Right lobe of liver (tissue), 6 donors: Measurements from ENCODE around the gene NAA15. TPM values are rescaled to one million over a fixed set of nuclear protein-coding genes. Genes with fewer than 3 reads are reported as not detected.
"Not testable (repeated sequence)": the region's sequence is repeated elsewhere in the genome, so short reads cannot be mapped to it uniquely, and the experiment has no call there.

Experiments
- ATAC-seq, 4 donors: fragments of 200-7000 bp; cut with Tn5 transposase; one replicate each; pipeline ENCODE4 v1.9.1; 2020; ENCODE audit warnings: mild to moderate bottlenecking in 4 of 4, moderate library complexity in 4 of 4
- DNase-seq, 3 donors: peaks; one replicate each; pipeline ENCODE4 v3.0.0-alpha.2; 2020
- H3K27ac ChIP-seq, 3 donors: fragments of 200-600 bp; one replicate each; pipeline ENCODE4 v1.8.0; 2022
- H3K27me3 ChIP-seq, 2 donors: fragments of 200-600 bp; one replicate each; pipeline ENCODE4 v1.8.0; 2022
- H3K36me3 ChIP-seq, 4 donors: fragments of 200-600 bp; sonication (generic) in 1 of 4; one replicate each; pipeline versions ENCODE4 v1.5.1 to v1.8.0; 2017 to 2022; ENCODE audit warnings: control low read depth in 1 of 4
- H3K4me1 ChIP-seq, 4 donors: fragments of 200-600 bp; sonication (generic) in 1 of 4; one replicate each; pipeline versions ENCODE4 v1.5.1 to v1.8.0; 2017 to 2022; ENCODE audit warnings: control low read depth in 1 of 4
- H3K4me3 ChIP-seq, 3 donors: fragments of 200-600 bp; one replicate each; pipeline ENCODE4 v1.8.0; 2022
- H3K9me3 ChIP-seq, 4 donors: fragments of 200-600 bp; sonication (generic) in 1 of 4; one replicate each; pipeline versions ENCODE4 v1.5.1 to v1.8.0; 2017 to 2022; ENCODE audit warnings: control low read depth in 1 of 4
- CTCF ChIP-seq, 4 donors: fragments of 200-600 bp in 3 of 4; fragments of 450-650 bp in 1 of 4; IDR thresholded peaks; one replicate each; pipeline versions ENCODE4 v1.5.1 to v1.8.0; 2016 to 2022; ENCODE audit warnings: antibody characterized with exemption in 4 of 4, mild to moderate bottlenecking in 2 of 4
- POLR2A ChIP-seq: fragments of 450-650 bp; IDR thresholded peaks from one replicate; pipeline ENCODE4 v1.6.1; 2017; ENCODE audit warnings: antibody characterized with exemption, mild to moderate bottlenecking
- WGBS: methylation state at CpG from one replicate; pipeline ENCODE4 v1.1.6; 2018; ENCODE audit warnings: low coverage, low lambda C conversion rate; ENCODE audit not compliant: insufficient coverage; ENCODE audit errors: missing lambda C conversion rate; 5-methylcytosine and 5-hydroxymethylcytosine counted together
- intact Hi-C, 2 donors: fragments of 100-400 bp; cut with DNase I; formaldehyde crosslinking; loops; one replicate each; pipeline versions ENCODE4 v1.11.2 to v1.14.1; 2022
- total RNA-seq, 6 experiments: library from RNA; depleted of rRNA in 2 of 6; stranded (reverse); fragments of >200 nt in 2 of 6; fragmentation: NEBNext Ultra II Directional in 3 of 6; extraction: Animal tissue kit (Norgen Biotek cat#: 25700) in 3 of 6; gene quantifications; one replicate each; pipeline versions ENCODE4 v1.1.0 to v1.2.4, GENCODE V29; 2016 to 2023
- donor health status: DM: no; HTN: yes; CAD: no.
- donor health status: DM: no; HTN: no; CAD: no.
- donor health status: DM: no; HTN: no; CAD: no.
- donor health status: DM: no; HTN: yes; CAD: no.
- donor health status: DM: no; HTN: yes; CAD: no.

NAA15 gene
- total RNA-seq, 6 experiments from 2014 or later = 13.3 to 19.8 (median 16.5) TPM

DNA sequence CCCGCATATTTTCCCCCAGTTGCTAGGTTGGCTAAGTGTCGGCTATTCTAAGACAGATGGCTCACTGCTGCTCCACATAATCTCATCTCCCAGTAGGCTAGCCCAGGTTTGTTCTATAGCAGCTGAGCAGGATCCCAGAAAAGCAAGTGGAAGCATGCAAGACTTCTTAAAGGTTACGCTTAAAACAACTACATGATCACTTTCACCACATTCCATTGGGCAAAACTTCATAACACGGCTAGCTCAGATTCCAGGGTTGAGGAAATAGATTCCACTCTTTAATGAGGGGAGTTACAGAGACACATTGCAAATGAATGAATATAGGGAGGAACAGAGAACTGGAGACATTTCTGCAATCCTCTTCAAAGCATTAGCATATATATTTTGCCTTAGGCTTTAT is 139.7 kb downstream of the NAA15 start:
- WGBS = 93% methylated on average over 4 of the region's 4 CpGs
- no peak for ATAC-seq
- no peak for TF ChIP-seq CTCF (IDR thresholded peaks at IDR 0.05)
- no peak for TF ChIP-seq POLR2A

DNA sequence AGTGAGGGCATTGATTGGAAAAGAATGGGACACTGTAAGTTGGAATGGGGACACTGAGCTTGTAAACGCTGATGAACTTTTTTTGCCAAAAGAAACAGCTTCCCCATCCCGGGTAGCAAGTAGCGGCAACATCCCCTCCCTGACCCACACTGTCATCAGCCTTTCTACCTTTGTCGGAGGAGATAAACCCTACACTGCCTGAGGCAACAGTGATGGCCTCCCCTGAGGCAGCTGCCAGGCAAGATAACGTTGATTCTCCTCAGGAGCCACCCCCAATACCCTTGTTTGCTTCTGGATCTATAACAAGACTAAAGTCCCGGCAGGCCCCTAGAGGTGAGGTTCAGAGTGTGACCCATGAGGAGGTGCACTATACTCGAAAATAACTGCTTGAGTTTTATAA is 142.4 kb downstream of the NAA15 start:
- no peak overlapping the region for H3K4me3 ChIP-seq
- H3K4me1 ChIP-seq = peaks cover 0 to 8% (median 0%) of the 10 kb centered on the region in 4 donors
- H3K27me3 ChIP-seq = no peaks in the 10 kb centered on the region
- H3K36me3 ChIP-seq = no peaks in the 10 kb centered on the region
- no peak for DNase-seq
- no peak for ATAC-seq
- 90% methylated on average over 7 of the region's 7 CpGs for WGBS
- H3K9me3 ChIP-seq = no peaks in the 10 kb centered on the region
- no peak overlapping the region for H3K27ac ChIP-seq
- intact Hi-C loops = no loop called here
- no peak for TF ChIP-seq CTCF (IDR thresholded peaks at IDR 0.05)
- TF ChIP-seq POLR2A = no peak

More for the DNA sequence above, 139.7 kb downstream of the NAA15 start:
- DNase-seq = no peak
- H3K9me3 ChIP-seq = peaks cover 0 to 2% (median 0%) of the 10 kb centered on the region in 4 donors
- no peaks in the 10 kb centered on the region for H3K36me3 ChIP-seq
- H3K27me3 ChIP-seq = no peaks in the 10 kb centered on the region
- H3K4me1 ChIP-seq = no peaks in the 10 kb centered on the region
- intact Hi-C loops = no loop called here
- no peak overlapping the region for H3K4me3 ChIP-seq
- H3K27ac ChIP-seq = no peak overlapping the region

DNA sequence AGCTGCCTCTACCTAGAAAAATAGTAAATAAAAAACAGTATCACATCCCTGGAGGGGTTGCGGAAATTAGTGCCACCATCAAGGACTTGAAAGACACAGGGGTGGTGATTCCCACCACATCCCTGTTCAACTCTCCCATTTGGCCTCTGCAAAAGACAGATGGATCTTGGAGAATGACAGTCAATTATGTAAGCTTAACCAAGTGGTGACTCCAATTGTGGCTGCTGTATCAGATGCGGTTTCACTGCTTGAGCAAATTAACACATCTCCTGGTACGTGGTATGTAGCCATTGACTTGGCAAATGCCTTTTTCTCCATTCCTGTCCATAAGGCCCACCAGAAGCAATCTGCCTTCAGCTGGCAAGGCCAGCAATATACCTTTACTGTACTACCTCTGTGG is 143.6 kb downstream of the NAA15 start:
- ATAC-seq, H3K9me3 ChIP-seq, H3K27me3 ChIP-seq, H3K4me1 ChIP-seq, H3K27ac ChIP-seq, DNase-seq, H3K36me3 ChIP-seq, H3K4me3 ChIP-seq, intact Hi-C loops: not testable (repeated sequence)
- WGBS = 100% methylated on average over 1 of the region's 3 CpGs

GRCh38 chr4:139447078-139447477 is 145.8 kb downstream of the NAA15 start:
- DNase-seq, H3K9me3 ChIP-seq, H3K36me3 ChIP-seq, H3K27me3 ChIP-seq, H3K4me3 ChIP-seq, intact Hi-C loops: not testable (repeated sequence)
- Histone ChIP-seq H3K4me1 (peaks cover 0 to 16% (median 0%) of the 10 kb centered on the region in 4 donors), H3K27ac (peak overlapping the region in 1 of 3 donors; percentile 53)
- ATAC-seq = peak in 2 of 4 donors; percentile 26 to 47
- TF ChIP-seq POLR2A = peak; percentile 18
- WGBS = 26% methylated on average over 2 of the region's 4 CpGs

DNA sequence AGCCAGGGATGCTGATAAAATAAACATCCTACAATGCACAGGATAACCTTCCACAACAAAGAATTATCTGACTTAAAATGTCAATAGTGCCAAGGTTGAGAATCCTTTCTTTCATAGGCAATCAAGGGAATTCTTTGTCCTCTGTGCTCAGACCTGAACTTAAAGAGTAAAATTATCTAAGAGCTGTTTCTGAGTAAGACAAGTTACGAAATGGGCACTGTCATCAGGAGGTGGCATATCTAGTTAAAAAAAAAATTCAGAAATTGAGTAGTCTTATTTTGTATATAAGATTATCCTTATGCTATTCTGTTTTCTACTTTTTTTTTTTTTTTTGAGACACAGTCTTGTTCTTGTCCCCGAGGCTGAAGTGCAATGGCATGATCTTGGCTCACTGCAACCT is 149.3 kb downstream of the NAA15 start:
- Histone ChIP-seq H3K4me3 (no peak overlapping the region), H3K9me3 (no peaks in the 10 kb centered on the region), H3K27me3 (no peaks in the 10 kb centered on the region), H3K36me3 (no peaks in the 10 kb centered on the region), H3K27ac (no peak overlapping the region), H3K4me1 (peaks cover 0 to 22% (median 0%) of the 10 kb centered on the region in 4 donors)
- DNase-seq = no peak
- no peak for TF ChIP-seq CTCF (IDR thresholded peaks at IDR 0.05)
- no peak for TF ChIP-seq POLR2A
- WGBS = 76% methylated on average over 2 of the region's 2 CpGs
- intact Hi-C loops = no loop called here
- no peak for ATAC-seq

- Histone ChIP-seq H3K4me3 (peak overlapping the region; percentile 50 to 76 (median 76)), H3K36me3 (no peaks in the 10 kb centered on the region), H3K4me1 (peaks cover 0 to 19% (median 0%) of the 10 kb centered on the region in 4 donors), H3K27me3 (no peaks in the 10 kb centered on the region), H3K9me3 (no peaks in the 10 kb centered on the region), H3K27ac (peak overlapping the region; percentile 90 to 96 (median 94))
- no peak for DNase-seq
- intact Hi-C loops = no loop called here
- no peak for ATAC-seq
- WGBS = 31% methylated on average over 1 of the region's 1 CpG
- TF ChIP-seq CTCF (IDR thresholded peaks at IDR 0.05) (no peak), POLR2A (no peak)
Measured at GRCh38 chr4:139451997-139452396, 150.7 kb downstream of the NAA15 start.
